ENCODE measurements around the gene PQBP1.
A peak's percentile ranks its signal among the peaks of the same experiment; 100 is the strongest.

The PQBP1 gene

DNA sequence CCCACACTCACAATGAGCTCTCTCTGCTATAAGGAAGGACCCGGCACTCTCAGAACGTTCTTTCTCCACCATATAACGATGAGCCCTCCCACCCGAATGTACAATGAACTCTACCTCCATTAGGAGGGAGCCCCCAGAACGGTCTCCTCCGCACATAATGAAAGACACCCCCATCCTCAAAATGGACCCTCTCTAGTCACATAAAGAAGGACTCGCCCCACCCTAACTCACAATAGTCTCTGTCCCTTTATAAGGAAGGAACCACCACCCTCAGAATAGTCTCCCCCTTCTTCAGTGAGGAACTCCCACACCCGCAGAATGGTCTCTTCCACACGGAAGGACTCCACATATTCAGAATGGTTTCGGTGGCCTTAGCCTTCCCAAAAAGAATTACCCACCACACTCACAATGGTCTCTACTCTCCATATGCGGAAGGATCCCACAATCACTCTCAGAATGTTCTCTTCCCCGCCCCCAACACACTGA lies 13.2 kb downstream of the PQBP1 start:
- peak overlapping the region; percentile 83 for H3K4me3 ChIP-seq (ENCODE audit: low read length)
- TF ChIP-seq, protein P1, sequence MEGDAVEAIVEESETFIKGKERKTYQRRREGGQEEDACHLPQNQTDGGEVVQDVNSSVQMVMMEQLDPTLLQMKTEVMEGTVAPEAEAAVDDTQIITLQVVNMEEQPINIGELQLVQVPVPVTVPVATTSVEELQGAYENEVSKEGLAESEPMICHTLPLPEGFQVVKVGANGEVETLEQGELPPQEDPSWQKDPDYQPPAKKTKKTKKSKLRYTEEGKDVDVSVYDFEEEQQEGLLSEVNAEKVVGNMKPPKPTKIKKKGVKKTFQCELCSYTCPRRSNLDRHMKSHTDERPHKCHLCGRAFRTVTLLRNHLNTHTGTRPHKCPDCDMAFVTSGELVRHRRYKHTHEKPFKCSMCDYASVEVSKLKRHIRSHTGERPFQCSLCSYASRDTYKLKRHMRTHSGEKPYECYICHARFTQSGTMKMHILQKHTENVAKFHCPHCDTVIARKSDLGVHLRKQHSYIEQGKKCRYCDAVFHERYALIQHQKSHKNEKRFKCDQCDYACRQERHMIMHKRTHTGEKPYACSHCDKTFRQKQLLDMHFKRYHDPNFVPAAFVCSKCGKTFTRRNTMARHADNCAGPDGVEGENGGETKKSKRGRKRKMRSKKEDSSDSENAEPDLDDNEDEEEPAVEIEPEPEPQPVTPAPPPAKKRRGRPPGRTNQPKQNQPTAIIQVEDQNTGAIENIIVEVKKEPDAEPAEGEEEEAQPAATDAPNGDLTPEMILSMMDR (IDR thresholded peaks at IDR 0.05; ENCODE audit: insufficient read depth, low read depth, low read length, missing control alignments): no peak
- peak; percentile 25 for DNase-seq (ENCODE audit: low read depth)

DNA sequence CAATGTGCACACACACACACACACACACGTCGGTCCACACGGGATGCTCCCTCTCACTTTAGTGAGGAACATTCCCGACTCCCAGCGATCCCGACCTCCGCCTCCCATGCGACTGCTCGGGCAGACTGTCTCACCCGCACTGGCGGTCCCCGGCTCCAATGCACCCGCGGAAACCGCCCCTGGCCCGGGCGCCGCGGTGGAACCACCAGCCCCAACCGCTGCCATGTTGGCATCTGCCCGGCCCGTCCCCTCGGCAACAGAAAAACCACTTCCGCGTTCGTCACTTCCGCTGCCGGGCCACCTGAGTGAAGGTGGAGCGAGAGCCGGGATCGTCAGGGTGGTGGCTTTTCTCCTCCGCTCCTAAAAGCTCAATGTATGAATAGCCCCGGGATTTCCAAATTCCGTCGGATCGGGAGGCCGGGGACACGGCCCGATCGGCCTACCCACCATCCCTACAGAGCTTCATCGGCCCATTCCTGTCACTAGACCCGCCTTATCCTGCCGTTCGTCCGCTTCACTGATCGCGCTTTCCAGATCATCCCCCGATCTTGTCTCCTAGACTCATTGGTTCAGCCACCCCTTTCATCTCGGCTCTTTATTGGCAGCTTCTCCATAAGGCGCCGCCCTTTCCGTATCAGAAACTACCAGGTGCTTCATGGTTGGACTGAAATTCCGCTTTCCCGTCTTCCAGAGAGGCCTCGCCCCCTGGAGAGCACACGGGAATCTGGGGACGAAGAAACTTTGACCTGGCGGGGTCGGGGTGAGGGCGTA lies 13.9 kb downstream of the PQBP1 start, which contains the start of gene SLC35A2:
Gene SLC35A2 (minus strand): TSS at position 235 of the 771 bp plus-strand sequence. CDS start 10 bp downstream, at position 225.
- TF ChIP-seq, protein P1 (IDR thresholded peaks at IDR 0.05; ENCODE audit: insufficient read depth, low read depth, low read length, missing control alignments): no peak
- DNase-seq (ENCODE audit: low read depth): peak; percentile 87
- H3K4me3 ChIP-seq (ENCODE audit: low read length): peak within 1 kb of the TSS; percentile 83

DNA sequence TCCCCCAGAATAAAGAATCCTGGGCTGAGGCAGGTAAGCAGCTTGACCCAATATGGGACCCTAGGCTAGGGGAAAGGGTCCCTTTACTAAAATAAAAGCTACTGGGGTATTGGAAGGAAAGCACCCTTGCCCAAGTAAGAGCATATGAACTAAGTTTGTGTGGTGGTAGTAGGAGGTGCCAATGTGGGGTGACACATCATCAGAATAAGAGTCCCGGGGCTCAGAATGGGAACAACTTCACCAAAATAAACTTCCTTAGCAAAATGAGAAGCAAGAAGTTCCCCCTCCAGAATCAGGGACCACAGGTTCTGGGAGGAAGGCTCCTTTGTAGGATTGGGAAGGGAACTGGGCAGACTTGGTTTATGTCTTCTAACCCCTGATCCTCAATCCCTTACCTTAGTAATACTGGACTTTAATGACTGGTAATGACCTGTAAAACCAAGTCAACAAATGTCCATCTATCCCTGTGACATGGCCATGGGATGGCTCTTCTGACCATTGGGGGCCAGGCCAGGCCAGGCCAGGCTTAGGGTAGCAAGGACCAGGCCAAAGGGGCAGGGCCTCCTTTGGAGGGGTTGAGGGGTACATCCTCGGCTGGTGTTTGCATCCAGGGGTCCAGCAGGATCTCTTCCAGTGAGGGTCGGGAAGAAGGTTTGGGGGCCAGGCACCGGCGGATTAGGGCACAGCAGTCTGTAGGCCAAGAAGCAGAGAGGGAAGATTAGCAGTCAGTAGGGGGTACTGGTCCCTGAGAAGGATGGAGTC lies 16.1 kb downstream of the PQBP1 start:
- TF ChIP-seq, protein P1 (IDR thresholded peaks at IDR 0.05; ENCODE audit: insufficient read depth, low read depth, low read length, missing control alignments): no peak
- H3K4me3 ChIP-seq (ENCODE audit: low read length): no peak overlapping the region
- no peak for DNase-seq (ENCODE audit: low read depth)

DNA sequence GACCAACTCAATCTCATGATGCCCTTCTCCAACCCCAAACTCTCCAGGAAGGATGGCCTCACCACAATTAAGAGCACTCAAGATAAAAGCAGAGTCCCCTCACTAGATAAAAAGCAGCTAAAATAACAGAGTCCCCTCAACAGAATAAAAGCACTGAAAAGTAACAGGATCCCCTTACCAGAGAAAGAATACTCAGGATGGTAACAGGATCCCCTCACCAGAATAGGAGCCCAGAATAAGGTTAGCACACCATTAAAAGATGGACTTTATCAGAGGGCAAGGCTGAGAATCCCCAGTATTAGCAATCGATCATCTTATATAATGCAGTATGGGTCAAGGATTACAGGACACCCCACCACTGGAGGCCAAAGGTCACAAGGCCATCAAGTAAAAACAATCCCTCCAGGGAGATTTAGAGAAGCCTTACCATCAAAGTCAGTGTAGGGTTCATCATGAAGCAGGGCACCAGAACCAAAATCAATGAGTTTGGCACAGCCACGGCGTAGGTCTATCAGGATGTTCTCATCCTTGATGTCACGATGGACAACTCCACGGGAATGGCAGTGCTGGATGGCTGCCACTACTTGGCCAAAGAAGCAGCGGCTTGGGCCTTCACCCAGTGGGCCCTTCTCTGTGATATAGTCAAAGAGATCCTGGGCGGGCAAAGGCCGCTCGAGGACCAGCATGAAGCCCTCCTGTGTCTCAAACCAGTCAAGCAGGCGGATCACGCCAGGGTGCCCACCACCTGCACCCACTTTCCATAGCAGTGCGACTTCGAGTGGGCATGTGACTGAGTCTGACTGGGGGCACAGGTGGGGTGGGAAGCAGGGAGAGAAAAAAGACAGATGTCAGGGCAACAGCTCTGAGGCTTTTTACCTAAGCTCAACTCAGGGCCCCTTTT lies 17.1 kb downstream of the PQBP1 start:
- TF ChIP-seq, protein P1 (IDR thresholded peaks at IDR 0.05; ENCODE audit: insufficient read depth, low read depth, low read length, missing control alignments): no peak
- DNase-seq (ENCODE audit: low read depth): no peak
- H3K4me3 ChIP-seq (ENCODE audit: low read length): no peak overlapping the region

DNA sequence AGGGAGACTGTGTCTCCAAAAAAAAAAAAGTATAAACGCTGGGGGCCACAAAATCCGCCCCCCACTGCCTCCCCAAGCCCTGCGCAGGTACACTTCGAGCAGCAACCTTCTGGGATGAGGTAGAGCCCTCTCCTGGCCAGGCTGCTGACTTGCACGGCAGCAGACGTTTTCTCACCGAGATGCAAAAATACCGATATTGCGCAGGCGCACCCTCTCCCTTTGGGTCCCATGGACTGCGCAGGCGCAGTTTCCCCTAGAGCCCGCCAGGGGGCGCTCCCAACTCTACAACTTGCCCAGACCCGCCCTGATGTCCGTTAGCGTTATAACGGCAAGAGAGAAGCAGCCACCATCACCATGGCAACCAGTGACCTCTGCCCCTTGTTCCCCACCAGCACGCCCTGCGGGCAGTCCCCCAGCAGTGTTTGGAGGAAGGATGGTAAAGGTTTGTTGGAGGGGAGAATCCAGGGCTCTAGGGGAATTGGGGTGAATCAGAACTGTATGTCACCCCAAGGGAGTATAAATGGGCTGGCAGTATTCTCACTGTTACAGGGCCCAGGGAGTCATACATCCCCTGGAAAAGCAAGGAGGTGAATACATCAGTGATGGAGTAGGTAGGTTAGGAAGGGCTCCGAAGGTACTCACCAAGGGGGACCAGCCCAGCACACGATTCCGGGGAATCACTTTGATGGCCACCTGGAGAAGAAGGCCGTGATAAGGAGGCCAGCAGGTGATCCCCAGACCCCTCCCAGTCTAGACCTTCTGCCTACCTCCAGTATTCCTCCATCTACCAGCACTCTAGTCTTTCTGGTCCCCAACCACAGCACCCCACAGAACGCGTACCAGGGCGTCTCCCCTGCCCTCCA lies 19.6 kb downstream of the PQBP1 start:
- H3K4me3 ChIP-seq (ENCODE audit: low read length): peak overlapping the region; percentile 61
- TF ChIP-seq, protein P1 (IDR thresholded peaks at IDR 0.05; ENCODE audit: insufficient read depth, low read depth, low read length, missing control alignments): peak; percentile 82
- peak; percentile 87 for DNase-seq (ENCODE audit: low read depth)

DNA sequence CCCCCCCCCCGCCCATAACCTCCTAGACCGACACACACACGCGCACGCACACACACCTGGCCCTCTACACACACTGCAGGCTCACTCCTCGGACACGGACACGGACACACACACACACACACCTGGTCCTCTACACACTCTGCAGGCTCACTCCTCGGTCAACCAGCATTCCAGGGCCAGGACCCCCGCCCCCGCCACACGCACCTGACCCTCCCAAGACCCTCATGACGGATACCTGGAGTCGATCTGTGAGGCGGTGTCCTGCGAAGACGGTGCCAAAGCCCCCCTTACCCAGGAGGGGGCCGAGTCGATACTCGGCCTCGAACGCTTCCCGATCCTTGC lies 20.5 kb downstream of the PQBP1 start:
- DNase-seq (ENCODE audit: low read depth): no peak
- TF ChIP-seq, protein P1 (IDR thresholded peaks at IDR 0.05; ENCODE audit: insufficient read depth, low read depth, low read length, missing control alignments): no peak
- peak overlapping the region; percentile 61 for H3K4me3 ChIP-seq (ENCODE audit: low read length)

All from epithelial cell of esophagus (primary cell).